Keratinocyte (primary cell): ENCODE data around the gene KNL1. TPM values are rescaled to one million over a fixed set of nuclear protein-coding genes. Genes with fewer than 3 reads are reported as not detected.

ENCODE experiments used
- DNase-seq: peaks from one replicate; pipeline ENCODE4 v3.0.0-alpha.2; 2011; ENCODE audit warnings: low read depth, missing footprints, low spot score
- FAIRE-seq: peaks from 2 replicates; lab custom pipeline; 2011; peaks lifted over from hg19 to GRCh38; lab: Jason Lieb, UNC
- H2AFZ ChIP-seq: 2 replicates; pipeline ENCODE4 v1.6.0; 2012; ENCODE audit warnings: low read length, control low read depth, inconsistent platforms; ENCODE audit not compliant: control insufficient read depth
- H3K27ac ChIP-seq: 2 replicates; pipeline ENCODE4 v1.5.1; 2011; ENCODE audit warnings: low read length; ENCODE audit not compliant: control insufficient read depth, insufficient read depth
- H3K27me3 ChIP-seq: 3 replicates; pipeline ENCODE4 v1.6.0; 2011; ENCODE audit warnings: low read length; ENCODE audit not compliant: control insufficient read depth, insufficient read depth; ENCODE audit errors: extremely low read depth
- H3K36me3 ChIP-seq, 2 experiments: 2 replicates in 1 of 2; 3 replicates in 1 of 2; pipeline ENCODE4 v1.5.1; 2011; ENCODE audit warnings: low read length in 2 of 2, mild to moderate bottlenecking in 1 of 2; ENCODE audit not compliant: control insufficient read depth in 2 of 2, insufficient read depth in 2 of 2; ENCODE audit errors: extremely low read depth in 1 of 2
- H3K4me1 ChIP-seq: 3 replicates; pipeline ENCODE4 v1.5.1; 2011; ENCODE audit warnings: low read length; ENCODE audit not compliant: control insufficient read depth, insufficient read depth; ENCODE audit errors: extremely low read depth
- H3K4me2 ChIP-seq: 3 replicates; pipeline ENCODE4 v1.6.0; 2011; ENCODE audit warnings: low read depth, low read length; ENCODE audit not compliant: control insufficient read depth, insufficient read depth; ENCODE audit errors: extremely low read depth
- H3K4me3 ChIP-seq, 3 experiments: fragments of 200-600 bp in 1 of 3; sonication (generic) in 1 of 3; 2 replicates in 2 of 3; 3 replicates in 1 of 3; pipeline ENCODE4 v1.5.1; 2011 to 2016; ENCODE audit warnings: low read length in 3 of 3, mild to moderate bottlenecking in 3 of 3, control low read depth in 2 of 3, inconsistent platforms in 1 of 3, low read depth in 1 of 3, mixed read lengths in 1 of 3, mixed run types in 1 of 3, moderate library complexity in 1 of 3; ENCODE audit not compliant: control insufficient read depth in 2 of 3, insufficient read depth in 2 of 3; ENCODE audit errors: extremely low read depth in 1 of 3
- H3K79me2 ChIP-seq: 2 replicates; pipeline ENCODE4 v1.6.0; 2012; ENCODE audit warnings: low read length; ENCODE audit not compliant: control insufficient read depth, insufficient read depth
- H3K9ac ChIP-seq: 3 replicates; pipeline ENCODE4 v1.6.0; 2011; ENCODE audit warnings: low read length; ENCODE audit not compliant: control insufficient read depth, insufficient read depth; ENCODE audit errors: extremely low read depth
- H3K9me1 ChIP-seq: 3 replicates; pipeline ENCODE4 v1.6.0; 2011; ENCODE audit warnings: low read length; ENCODE audit not compliant: control insufficient read depth, insufficient read depth; ENCODE audit errors: extremely low read depth
- H3K9me3 ChIP-seq: 2 replicates; pipeline ENCODE4 v1.5.1; 2012; ENCODE audit warnings: low read depth, low read length; ENCODE audit not compliant: control insufficient read depth
- H4K20me1 ChIP-seq: 3 replicates; pipeline ENCODE4 v1.6.0; 2011; ENCODE audit warnings: low read length; ENCODE audit not compliant: control insufficient read depth, insufficient read depth; ENCODE audit errors: extremely low read depth
- EZH2 ChIP-seq: IDR thresholded peaks from one replicate; pipeline ENCODE4 v1.6.1; 2012; ENCODE audit warnings: inconsistent platforms, mild to moderate bottlenecking, low read length, moderate library complexity
- dilution Hi-C: fragments of 300-500 bp; cut with MboI; formaldehyde crosslinking; loops from one replicate; pipeline ENCODE4 v1.7.0; 2020; ENCODE audit warnings: low sequenced_read_pairs; ENCODE audit not compliant: extremely low pct_ligation_motif_present
- polyA plus RNA-seq, 5 experiments: library from polyadenylated mRNA; depleted of rRNA in 3 of 5; stranded (reverse) in 3 of 5; stranded (forward) in 1 of 5; unstranded in 1 of 5; fragments of >200 nt; gene quantifications; 1 replicate in 1 of 5; 2 replicates in 3 of 5; 3 replicates in 1 of 5; pipeline versions ENCODE4 v1.2.1 to v1.2.3, GENCODE V29; 2011 to 2012; ENCODE audit warnings: missing spikeins in 2 of 5, low read depth in 1 of 5, low replicate concordance in 1 of 5
- TF ChIP-seq, protein P1 (sequence below), 3 experiments: IDR thresholded peaks in 1 of 3; conservative IDR thresholded peaks in 1 of 3; optimal IDR thresholded peaks in 1 of 3; 2 replicates in 2 of 3; 3 replicates in 1 of 3; pipeline versions ENCODE3 to v1.5.1; 2011; ENCODE audit warnings: low read length in 3 of 3, mild to moderate bottlenecking in 3 of 3, moderate library complexity in 2 of 3, control low read depth in 1 of 3, inconsistent platforms in 1 of 3; ENCODE audit not compliant: insufficient read depth in 2 of 3; ENCODE audit errors: extremely low read depth in 1 of 3

The KNL1 gene
- polyA plus RNA-seq, 1 donor (not counting 4 experiments of a cell fraction or from before 2014, with no cell fraction given) = 6.9 TPM

DNA sequence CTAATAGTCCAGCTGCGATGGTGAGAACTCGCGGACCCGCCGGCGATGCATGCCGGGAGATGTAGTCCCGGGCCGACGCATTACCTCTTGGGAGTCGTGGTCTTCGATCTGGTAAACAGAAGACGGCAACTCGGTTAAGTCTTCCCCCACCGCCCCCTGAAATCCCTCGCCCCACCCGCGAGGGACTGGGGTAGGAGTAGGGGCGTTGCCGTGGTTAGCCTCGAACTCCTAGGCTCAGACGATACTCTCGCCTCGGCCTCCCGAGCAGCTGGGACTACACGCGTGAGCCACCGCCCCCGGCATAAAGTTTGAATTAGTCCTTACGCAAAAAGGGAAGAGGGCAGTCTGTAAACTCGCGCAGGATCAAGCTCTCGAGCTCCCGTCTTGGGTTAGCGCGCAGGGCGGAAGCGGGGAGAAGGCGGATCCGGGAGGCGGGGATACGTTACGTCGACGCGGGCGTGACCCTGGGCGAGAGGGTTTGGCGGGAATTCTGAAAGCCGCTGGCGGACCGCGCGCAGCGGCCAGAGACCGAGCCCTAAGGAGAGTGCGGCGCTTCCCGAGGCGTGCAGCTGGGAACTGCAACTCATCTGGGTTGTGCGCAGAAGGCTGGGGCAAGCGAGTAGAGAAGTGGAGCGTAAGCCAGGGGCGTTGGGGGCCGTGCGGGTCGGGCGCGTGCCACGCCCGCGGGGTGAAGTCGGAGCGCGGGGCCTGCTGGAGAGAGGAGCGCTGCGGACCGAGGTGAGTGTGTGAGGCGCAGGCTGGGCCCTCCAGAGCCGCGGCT lies 100.8 kb downstream of the KNL1 start, which contains the start of gene RAD51:
TSS of gene RAD51 (plus strand) at position 487 of the 781 bp plus-strand sequence. CDS start 3,585 bp downstream, outside the sequence.
- no peak for FAIRE-seq

DNA sequence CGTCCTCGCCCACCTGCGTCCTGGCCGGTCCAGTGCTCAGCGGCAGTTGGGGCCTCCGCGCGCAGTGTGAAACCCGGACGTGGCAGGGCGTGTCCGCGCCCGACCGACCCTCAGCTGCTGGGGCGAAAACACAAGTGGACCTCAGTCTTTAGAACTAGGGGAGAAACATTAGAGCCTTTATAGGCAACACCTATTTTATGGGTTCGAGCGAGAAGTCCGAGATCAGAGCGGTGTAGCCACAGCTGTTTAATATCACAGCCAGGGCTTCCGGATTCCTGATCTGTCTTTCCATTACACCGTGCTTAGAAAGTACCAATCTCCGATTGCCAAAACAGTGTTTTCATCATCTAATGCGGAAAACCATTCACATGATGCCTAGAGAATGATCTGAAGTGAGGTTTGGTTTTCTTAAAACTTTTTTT lies 101.4 kb downstream of the KNL1 start:
- Histone ChIP-seq H3K4me2 (peak overlapping the region; percentile 93), H3K4me1 (peaks cover 13% of the 10 kb centered on the region), H3K9me3 (no peaks in the 10 kb centered on the region), H4K20me1 (no peaks in the 10 kb centered on the region), H3K27me3 (no peaks in the 10 kb centered on the region), H3K27ac (peak overlapping the region; percentile 95), H3K36me3 (peaks cover 3 to 4% of the 10 kb centered on the region in 2 experiments), H3K9me1 (peaks cover 2% of the 10 kb centered on the region), H3K4me3 (peak overlapping the region; percentile 89 to 93 (median 92)), H3K79me2 (peaks cover 25% of the 10 kb centered on the region), H2AFZ (peak overlapping the region; percentile 91), H3K9ac (peak overlapping the region; percentile 96)
- TF ChIP-seq EZH2 = no peak
- TF ChIP-seq, protein P1, sequence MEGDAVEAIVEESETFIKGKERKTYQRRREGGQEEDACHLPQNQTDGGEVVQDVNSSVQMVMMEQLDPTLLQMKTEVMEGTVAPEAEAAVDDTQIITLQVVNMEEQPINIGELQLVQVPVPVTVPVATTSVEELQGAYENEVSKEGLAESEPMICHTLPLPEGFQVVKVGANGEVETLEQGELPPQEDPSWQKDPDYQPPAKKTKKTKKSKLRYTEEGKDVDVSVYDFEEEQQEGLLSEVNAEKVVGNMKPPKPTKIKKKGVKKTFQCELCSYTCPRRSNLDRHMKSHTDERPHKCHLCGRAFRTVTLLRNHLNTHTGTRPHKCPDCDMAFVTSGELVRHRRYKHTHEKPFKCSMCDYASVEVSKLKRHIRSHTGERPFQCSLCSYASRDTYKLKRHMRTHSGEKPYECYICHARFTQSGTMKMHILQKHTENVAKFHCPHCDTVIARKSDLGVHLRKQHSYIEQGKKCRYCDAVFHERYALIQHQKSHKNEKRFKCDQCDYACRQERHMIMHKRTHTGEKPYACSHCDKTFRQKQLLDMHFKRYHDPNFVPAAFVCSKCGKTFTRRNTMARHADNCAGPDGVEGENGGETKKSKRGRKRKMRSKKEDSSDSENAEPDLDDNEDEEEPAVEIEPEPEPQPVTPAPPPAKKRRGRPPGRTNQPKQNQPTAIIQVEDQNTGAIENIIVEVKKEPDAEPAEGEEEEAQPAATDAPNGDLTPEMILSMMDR (optimal IDR thresholded peaks at IDR 0.05 in 1 of 3, IDR thresholded peaks at IDR 0.05 in 1 of 3, conservative IDR thresholded peaks at IDR 0.05 in 1 of 3; ENCODE audit: extremely low read depth in 1 of 3, insufficient read depth in 2 of 3, low read length in 3 of 3) = no peak
- dilution Hi-C loops = no loop called here
- no peak for FAIRE-seq
- no peak for DNase-seq

More for the DNA sequence above, 100.8 kb downstream of the KNL1 start, which contains the start of gene RAD51:
- dilution Hi-C loops = no loop called here
- no peaks in the 10 kb centered on the region for H3K27me3 ChIP-seq
- H4K20me1 ChIP-seq = no peaks in the 10 kb centered on the region
- TF ChIP-seq, protein P1 (optimal IDR thresholded peaks at IDR 0.05 in 1 of 3, IDR thresholded peaks at IDR 0.05 in 1 of 3, conservative IDR thresholded peaks at IDR 0.05 in 1 of 3; ENCODE audit: extremely low read depth in 1 of 3, insufficient read depth in 2 of 3, low read length in 3 of 3) = no peak
- TF ChIP-seq EZH2 = no peak
- peaks cover 2% of the 10 kb centered on the region for H3K9me1 ChIP-seq
- H3K36me3 ChIP-seq = peaks cover 0 to 3% of the 10 kb centered on the region in 2 experiments
- peaks cover 25% of the 10 kb centered on the region for H3K79me2 ChIP-seq
- peak; percentile 68 for DNase-seq
- no peaks in the 10 kb centered on the region for H3K9me3 ChIP-seq
- peak within 1 kb of the TSS; percentile 96 for H3K9ac ChIP-seq
- H3K4me2 ChIP-seq = peak within 1 kb of the TSS; percentile 93
- H2AFZ ChIP-seq = peak within 1 kb of the TSS; percentile 91
- H3K4me3 ChIP-seq = peak within 1 kb of the TSS; percentile 89 to 93 (median 92)
- peak within 1 kb of the TSS; percentile 95 for H3K27ac ChIP-seq
- H3K4me1 ChIP-seq = peaks cover 13% of the 10 kb centered on the region
